Panc1 (cell line): ENCODE data around the gene MC4R. TPM values are rescaled to one million over a fixed set of nuclear protein-coding genes. Genes with fewer than 3 reads are reported as not detected.

ENCODE experiments used
- ATAC-seq: fragments of 200-7000 bp; cut with Tn5 transposase; 2 replicates; pipeline ENCODE4 v1.9.1; 2020; ENCODE audit warnings: mild to moderate bottlenecking, moderate library complexity
- BruUV-seq: library from RNA; stranded (reverse); fragments of 400-500 nt; replicated peaks from 2 replicates; lab custom pipeline; 2021; lab: Mats Ljungman, UMichigan
- CTCF ChIA-PET: fragments of 300-600 bp; sonication (Branson Sonifier 250); formaldehyde crosslinking; loops from one replicate; lab custom pipeline; 2022; ENCODE audit warnings: antibody characterized with exemption; lab: Charles Lee
- POLR2A ChIA-PET: fragments of 300-600 bp; sonication (Branson Sonifier 250); formaldehyde crosslinking; loops from one replicate; lab custom pipeline; 2022; ENCODE audit warnings: antibody characterized with exemption; lab: Charles Lee
- DNase-seq: peaks from one replicate; pipeline ENCODE4 v3.0.0-alpha.2; 2010; ENCODE audit warnings: low read depth, low spot score
- H3K27ac ChIP-seq: 2 replicates; pipeline ENCODE4 v1.5.1; 2011; ENCODE audit warnings: mild to moderate bottlenecking, low read length, inconsistent platforms
- H3K27me3 ChIP-seq: fragments of 200-500 bp; sonication (Bioruptor generic); 2 replicates; pipeline ENCODE4 v1.6.0; 2014; ENCODE audit warnings: low read length, inconsistent platforms; ENCODE audit not compliant: control insufficient read depth, insufficient read depth
- H3K36me3 ChIP-seq: fragments of 200-500 bp; sonication (Bioruptor generic); 2 replicates; pipeline ENCODE4 v1.5.1; 2014; ENCODE audit warnings: inconsistent platforms, mild to moderate bottlenecking, low read length, moderate library complexity; ENCODE audit not compliant: control insufficient read depth, insufficient read depth
- H3K4me1 ChIP-seq: 2 replicates; pipeline ENCODE4 v1.5.1; 2011; ENCODE audit warnings: inconsistent platforms, mild to moderate bottlenecking, low read length, moderate library complexity; ENCODE audit not compliant: control insufficient read depth, insufficient read depth
- H3K4me3 ChIP-seq, 2 experiments: 2 replicates each; pipeline ENCODE4 v1.5.1; 2011 to 2012; ENCODE audit warnings: low read depth in 2 of 2, low read length in 2 of 2, mild to moderate bottlenecking in 2 of 2, inconsistent platforms in 1 of 2, moderate library complexity in 1 of 2
- H3K9me3 ChIP-seq: fragments of 200-500 bp; sonication (Bioruptor generic); 2 replicates; pipeline ENCODE4 v1.5.1; 2014; ENCODE audit warnings: low read depth, mild to moderate bottlenecking, inconsistent platforms, low read length, moderate library complexity; ENCODE audit not compliant: control insufficient read depth, insufficient read depth
- CTCF ChIP-seq: fragments of 450-650 bp; IDR thresholded peaks from 2 replicates; pipeline ENCODE4 v1.5.1; 2017; ENCODE audit warnings: mild to moderate bottlenecking
- POLR2AphosphoS5 ChIP-seq: IDR thresholded peaks from 2 replicates; pipeline ENCODE4 v1.6.1; 2012; ENCODE audit warnings: mild to moderate bottlenecking, low read depth, low read length, moderate library complexity
- REST ChIP-seq, 2 experiments: IDR thresholded peaks; 2 replicates each; pipeline ENCODE4 v1.6.1; 2011 to 2012; ENCODE audit warnings: low read depth in 2 of 2, control low read depth in 1 of 2, low read length in 1 of 2, mild to moderate bottlenecking in 1 of 2, moderate library complexity in 1 of 2; ENCODE audit not compliant: insufficient read depth in 1 of 2
- SIN3A ChIP-seq: IDR thresholded peaks from 2 replicates; pipeline ENCODE4 v1.6.1; 2012; ENCODE audit warnings: low read depth, mild to moderate bottlenecking, low read length, moderate library complexity, borderline replicate concordance; ENCODE audit not compliant: insufficient read depth
- TCF7L2 ChIP-seq: IDR thresholded peaks from 2 replicates; pipeline ENCODE4 v1.6.1; 2011; ENCODE audit warnings: mild to moderate bottlenecking, low read depth, low read length, inconsistent platforms
- in situ Hi-C: cut with HindIII; loops from 2 replicates; pipeline ENCODE4 v1.10.0; 2016; ENCODE audit warnings: low sequenced_read_pairs, low pct_unique_long_range_greater_than_20kb
- intact Hi-C: fragments of 100-400 bp; cut with micrococcal nuclease; formaldehyde crosslinking; loops from one replicate; pipeline ENCODE4 v1.10.0; 2022; ENCODE audit not compliant: unreplicated experiment
- total RNA-seq: library from RNA; stranded (reverse); gene quantifications from one replicate; pipeline ENCODE4 v1.2.1, GENCODE V29; 2021; ENCODE audit not compliant: unreplicated experiment

Gene MC4R
- total RNA-seq, 1 experiment from 2014 or later: not detected

- H3K4me1 ChIP-seq: no peaks in the 10 kb centered on the region
- H3K9me3 ChIP-seq: no peaks in the 10 kb centered on the region
- no peak overlapping the region for H3K27ac ChIP-seq
- no peaks in the 10 kb centered on the region for H3K27me3 ChIP-seq
- no peak for ATAC-seq
- in situ Hi-C loops (no loop called here), intact Hi-C loops (no loop called here)
- H3K4me3 ChIP-seq: no peak overlapping the region
- BruUV-seq: no TSS peak
- POLR2A ChIA-PET: no interaction called here
- CTCF ChIA-PET: no interaction called here
- no peak for DNase-seq
- TF ChIP-seq TCF7L2 (no peak), CTCF (no peak), POLR2AphosphoS5 (no peak), REST (IDR thresholded peaks at IDR 0.05; ENCODE audit: insufficient read depth in 1 of 2, low read depth in 2 of 2, low read length in 1 of 2) (no peak), SIN3A (no peak)
- no peaks in the 10 kb centered on the region for H3K36me3 ChIP-seq
Observed at GRCh38 chr18:60401346-60401745, 28.8 kb upstream of the MC4R start.

GRCh38 chr18:60391571-60392226 lies 19.1 kb upstream of the MC4R start:
- no peak for DNase-seq
- in situ Hi-C loops: no loop called here
- H3K4me1 ChIP-seq: no peaks in the 10 kb centered on the region

More at GRCh38 chr18:60391571-60392226, 19.1 kb upstream of the MC4R start:
- H3K27ac ChIP-seq: no peak overlapping the region
- CTCF ChIA-PET: no interaction called here
- no peak for ATAC-seq
- H3K9me3 ChIP-seq: no peaks in the 10 kb centered on the region
- H3K27me3 ChIP-seq: no peaks in the 10 kb centered on the region
- TF ChIP-seq REST (IDR thresholded peaks at IDR 0.05; ENCODE audit: insufficient read depth in 1 of 2, low read depth in 2 of 2, low read length in 1 of 2) (no peak), TCF7L2 (no peak), CTCF (no peak), POLR2AphosphoS5 (no peak), SIN3A (no peak)
- BruUV-seq: no TSS peak
- intact Hi-C loops: no loop called here
- H3K4me3 ChIP-seq: no peak overlapping the region
- POLR2A ChIA-PET: no interaction called here
- no peaks in the 10 kb centered on the region for H3K36me3 ChIP-seq
